Superior temporal gyrus (tissue), 1 donor: ENCODE results near the gene LMTK3.

ENCODE experiments used
- DNase-seq: peaks from one replicate; pipeline ENCODE4 v3.0.0-alpha.2; 2016; ENCODE audit errors: extremely low spot score

The LMTK3 gene

GRCh38 chr19:48511800-48512503 lies at the start of gene LMTK3:
Gene LMTK3, minus strand, starts transcription at chr19:48511835. Its CDS starts 259 bp downstream, at chr19:48511576.
- peak; percentile 94 for DNase-seq

- no peak for DNase-seq
These were observed 49.8 kb upstream of the LMTK3 start for GRCh38 chr19:48561412-48561811.

- no peak for DNase-seq
These were observed 48.5 kb upstream of the LMTK3 start for GRCh38 chr19:48560095-48560530.

- DNase-seq: no peak
These were observed 46.5 kb upstream of the LMTK3 start for GRCh38 chr19:48558018-48558684.

- DNase-seq: no peak
These were observed 45.2 kb upstream of the LMTK3 start for GRCh38 chr19:48556825-48557224.

- no peak for DNase-seq
These were observed 44.5 kb upstream of the LMTK3 start for GRCh38 chr19:48556163-48556562.

- no peak for DNase-seq
These were observed 42.9 kb upstream of the LMTK3 start for GRCh38 chr19:48554385-48555091.

GRCh38 chr19:48553676-48554384 lies 42.2 kb upstream of the LMTK3 start:
- no peak for DNase-seq

- DNase-seq: no peak
These were observed 41.0 kb upstream of the LMTK3 start for GRCh38 chr19:48552406-48553322.

- DNase-seq: no peak
These were observed 40.0 kb upstream of the LMTK3 start, which contains the start of gene SULT2B1 for GRCh38 chr19:48551437-48552302. Gene SULT2B1, plus strand, starts transcription at chr19:48552172. Its CDS starts 81 bp downstream, at chr19:48552253.

- no peak for DNase-seq
These were observed 37.7 kb upstream of the LMTK3 start for GRCh38 chr19:48549380-48549779.

GRCh38 chr19:48548253-48548911 lies 36.7 kb upstream of the LMTK3 start:
- DNase-seq: no peak

- no peak for DNase-seq
These were observed 36.1 kb upstream of the LMTK3 start for GRCh38 chr19:48547722-48548121.

GRCh38 chr19:48544856-48545750 lies 33.5 kb upstream of the LMTK3 start:
- DNase-seq: no peak

- no peak for DNase-seq
These were observed 31.6 kb upstream of the LMTK3 start for GRCh38 chr19:48543121-48543710.

- DNase-seq: no peak
These were observed 30.2 kb upstream of the LMTK3 start for GRCh38 chr19:48541813-48542212.

GRCh38 chr19:48540110-48540509 lies 28.5 kb upstream of the LMTK3 start:
- DNase-seq: peak; percentile 12
